Activated CD4-positive, alpha-beta T cell treated with anti-CD3 and anti-CD28 coated beads for 48 hours (primary cell): Measurements from ENCODE around the gene ZMYM3.
"Not testable (repeated sequence)": the region's sequence is repeated elsewhere in the genome, so short reads cannot be mapped to it uniquely, and the experiment has no call there.

Source experiments
- DNase-seq: peaks from one replicate; pipeline ENCODE4 v3.0.0-alpha.2; 2020

The ZMYM3 gene

DNA sequence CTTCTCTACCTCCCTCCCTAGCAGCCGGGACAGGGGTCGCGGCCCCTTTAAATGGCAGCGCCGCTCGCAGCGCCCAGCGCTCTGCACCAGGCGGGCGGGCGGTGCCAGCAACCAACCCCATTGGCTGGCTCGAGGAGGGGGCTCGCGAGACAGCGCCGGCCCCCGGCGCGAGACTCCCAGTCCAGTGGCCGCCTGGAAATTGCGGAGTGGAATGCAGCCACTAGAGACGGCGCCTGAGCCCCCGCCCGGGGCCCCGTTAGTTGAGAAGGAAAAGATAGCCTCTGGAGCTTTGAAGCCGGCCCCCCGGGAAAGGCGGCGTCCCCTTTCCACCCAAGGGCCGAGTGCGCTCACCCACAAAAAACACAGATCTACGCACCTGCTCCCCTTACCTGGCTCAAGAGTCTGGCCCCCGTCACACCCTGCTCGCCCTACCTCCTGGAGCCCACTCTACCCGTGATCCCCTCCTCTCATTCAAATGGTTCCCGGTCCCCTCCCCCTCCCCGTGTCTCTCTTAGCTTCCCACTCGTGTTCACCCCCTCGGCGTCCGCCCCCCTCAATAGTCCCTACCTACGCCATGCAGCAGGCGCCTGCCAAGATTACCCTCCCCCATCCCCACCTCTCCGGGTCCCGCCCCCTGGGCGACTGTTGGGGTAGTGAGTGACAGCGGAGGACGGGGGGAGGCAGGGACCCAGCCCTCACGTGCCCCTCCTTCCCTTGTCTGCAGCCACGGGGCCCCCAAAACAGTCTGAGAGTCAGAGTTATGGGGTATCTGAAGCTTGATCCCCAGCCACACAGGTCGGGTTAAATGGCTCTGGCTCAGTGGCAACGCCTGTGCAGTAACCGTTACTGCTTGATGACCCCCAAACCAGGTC is at the start of gene ZMYM3:
Gene ZMYM3 (minus strand): TSS at position 49 of the 872 bp plus-strand sequence. CDS start 885 bp downstream, outside the sequence.
- DNase-seq, result peak; percentile 84

DNA sequence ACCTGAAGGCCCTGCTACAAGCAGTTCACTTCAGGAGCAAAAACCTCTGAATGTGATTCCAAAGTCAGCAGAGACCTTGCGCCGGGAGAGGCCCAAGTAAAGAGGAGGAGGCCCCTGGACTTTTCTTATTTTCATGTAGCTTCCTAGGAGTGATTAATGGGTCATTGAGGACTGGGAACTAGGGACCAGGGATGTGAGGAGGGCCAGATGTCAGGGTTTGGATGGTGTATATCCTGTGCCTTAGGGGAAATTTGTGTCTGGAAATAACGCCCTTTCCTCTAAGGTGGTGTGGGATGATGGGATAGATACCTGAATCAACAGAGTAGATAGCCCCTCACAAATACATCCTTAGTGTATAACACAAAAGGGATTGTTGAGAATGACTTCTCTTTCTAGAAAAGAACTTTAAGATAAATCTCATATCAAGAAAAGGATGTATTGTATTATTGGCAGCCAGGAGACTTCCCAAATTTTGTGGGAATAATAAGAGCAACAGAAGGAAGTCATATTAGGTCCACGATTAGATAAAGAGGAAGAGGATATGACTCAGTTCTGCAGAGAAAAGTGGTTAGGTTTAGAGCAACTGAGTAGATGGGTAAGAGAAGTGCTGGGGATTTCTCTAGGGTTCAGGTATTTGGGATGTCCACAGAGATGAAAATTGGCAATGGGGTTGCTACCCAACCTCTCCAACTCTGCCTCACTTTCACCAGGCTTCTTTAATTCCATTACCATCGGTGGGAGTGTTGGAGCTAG is 48.7 kb upstream of the ZMYM3 start:
- no peak for DNase-seq

GRCh38 chrX:71301195-71301924 is 47.4 kb upstream of the ZMYM3 start, which contains the start of gene ITGB1BP2:
Gene ITGB1BP2 (plus strand): TSS chrX:71301750. CDS start chrX:71301807, 57 bp downstream.
- no peak for DNase-seq

- not testable (repeated sequence) for DNase-seq
Measured at GRCh38 chrX:71300495-71300894, 46.6 kb upstream of the ZMYM3 start.

DNA sequence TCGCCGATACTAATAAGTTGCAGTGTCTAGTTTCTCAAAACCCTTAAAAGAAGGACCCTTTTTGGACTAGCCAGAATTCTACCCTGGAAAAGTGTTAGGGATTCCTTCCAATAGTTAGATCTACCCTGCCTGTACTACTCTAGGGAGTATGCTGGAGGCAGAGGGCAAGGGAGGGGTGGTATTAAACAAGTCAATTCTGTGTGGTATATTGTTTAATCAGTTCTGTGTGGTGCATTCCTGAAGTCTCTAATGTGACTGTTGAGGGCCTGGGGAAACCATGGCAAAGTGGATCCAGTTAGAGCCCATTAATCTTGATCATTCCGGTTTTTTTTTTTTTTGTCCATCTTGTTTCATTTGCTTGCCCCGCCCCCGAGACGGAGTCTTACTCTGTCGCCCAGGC is 46.1 kb upstream of the ZMYM3 start:
- not testable (repeated sequence) for DNase-seq

- DNase-seq, result no peak
Measured at GRCh38 chrX:71298119-71298518, 44.2 kb upstream of the ZMYM3 start.

- DNase-seq, result no peak
Measured at GRCh38 chrX:71296806-71297205, 42.9 kb upstream of the ZMYM3 start.

GRCh38 chrX:71292669-71293365 is 38.9 kb upstream of the ZMYM3 start:
- DNase-seq, result no peak

DNA sequence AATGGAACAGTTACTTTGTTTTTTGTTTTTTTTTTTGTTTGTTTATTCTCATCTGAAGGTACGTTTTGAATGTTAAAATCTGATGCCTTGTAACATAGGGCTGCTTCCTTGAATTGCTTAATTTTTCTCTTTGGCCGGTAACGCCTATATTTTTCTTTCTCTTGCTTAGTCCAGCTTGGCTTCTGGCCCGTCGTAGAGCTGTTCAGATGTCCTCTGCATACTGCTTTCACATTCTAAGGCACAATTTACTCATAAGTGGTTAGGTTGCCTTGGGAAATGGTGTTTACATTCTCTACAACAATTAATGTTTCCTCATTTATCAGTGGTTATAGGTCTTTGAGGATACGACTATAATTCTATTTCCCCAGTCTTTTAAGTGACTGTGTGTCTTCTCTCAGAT is 37.4 kb upstream of the ZMYM3 start:
- no peak for DNase-seq

DNA sequence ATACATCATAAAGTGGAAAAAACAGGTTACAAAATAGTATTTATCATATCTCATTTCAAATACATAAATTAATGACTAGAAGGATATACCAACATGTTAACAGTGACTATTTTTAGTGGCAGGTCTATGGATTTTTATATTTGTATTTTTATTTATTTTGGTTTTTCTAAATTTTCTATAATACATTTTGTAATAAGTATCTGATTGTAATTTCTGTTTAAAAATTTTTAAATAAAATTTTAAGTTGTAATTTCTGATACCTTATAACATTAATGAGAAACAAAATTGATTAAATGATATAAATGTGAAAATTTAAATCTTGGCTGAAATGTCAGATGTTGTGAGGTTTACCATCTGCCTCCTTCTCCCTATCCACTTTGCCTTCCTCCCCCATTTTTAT is 32.0 kb upstream of the ZMYM3 start:
- no peak for DNase-seq

GRCh38 chrX:71283403-71284143 is 29.6 kb upstream of the ZMYM3 start, which contains the start of gene NONO:
Gene NONO (plus strand): TSS chrX:71283635. CDS start chrX:71290638, 7,003 bp downstream.
- DNase-seq, result peak; percentile 87

DNA sequence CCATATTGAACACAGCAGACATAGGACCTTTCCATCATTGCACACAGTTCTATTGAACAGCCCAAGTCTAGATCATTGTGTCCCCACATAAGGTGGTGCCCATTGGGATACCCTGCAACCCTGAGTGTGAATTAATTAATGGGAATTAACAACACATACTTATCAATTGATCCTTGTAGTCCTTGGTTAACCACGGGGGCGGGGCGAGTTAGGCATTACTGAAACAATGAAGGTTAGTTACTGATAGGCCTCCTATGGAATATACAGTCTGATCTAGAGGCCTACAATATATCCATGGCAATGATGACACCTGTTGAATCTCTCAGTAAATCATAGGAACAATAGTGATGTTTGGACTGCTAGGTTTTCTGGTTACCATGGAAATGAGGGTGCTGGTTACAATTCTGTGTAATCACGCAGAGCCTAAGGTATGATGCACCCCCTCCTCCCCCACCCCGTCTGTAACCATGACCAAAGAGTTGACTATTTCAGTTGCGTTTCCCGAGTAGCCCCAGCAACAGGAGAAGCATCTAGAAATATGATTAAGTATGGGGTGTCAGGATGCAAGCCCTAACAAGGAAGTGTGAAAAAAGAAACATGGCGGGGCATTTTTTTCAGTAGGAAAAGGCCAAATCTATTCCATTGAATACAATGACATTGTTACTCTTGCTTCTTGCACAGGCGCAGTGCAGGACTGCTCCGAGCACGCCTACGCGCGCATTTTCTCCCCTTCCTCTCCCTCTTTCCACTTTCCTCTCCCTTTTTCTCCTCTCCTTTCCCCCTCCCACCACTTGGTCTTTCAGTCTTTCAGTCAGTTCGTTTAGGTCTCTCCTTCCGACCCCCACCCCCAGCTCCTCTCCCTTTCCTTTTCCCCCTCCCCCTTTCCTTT is 28.8 kb upstream of the ZMYM3 start:
- DNase-seq, result peak; percentile 75

GRCh38 chrX:71281300-71281699 is 27.4 kb upstream of the ZMYM3 start:
- DNase-seq, result not testable (repeated sequence)

DNA sequence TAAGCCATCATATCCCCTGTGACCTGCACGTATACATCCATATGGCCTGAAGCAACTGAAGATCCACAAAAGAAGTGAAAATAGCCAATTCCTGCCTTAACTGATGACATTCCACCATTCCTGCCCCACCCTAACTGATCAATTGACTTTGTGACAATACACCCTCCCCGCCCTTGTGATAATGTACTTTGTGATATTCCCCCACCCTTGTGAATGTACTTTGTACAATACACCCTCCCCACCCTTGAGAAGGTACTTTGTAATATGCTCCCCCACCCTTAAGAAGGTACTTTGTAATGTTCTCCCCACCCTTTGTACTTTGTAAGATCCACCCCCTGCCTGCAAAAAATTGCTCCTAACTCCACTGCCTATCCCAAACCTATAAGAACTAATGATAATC is 18.4 kb upstream of the ZMYM3 start:
- not testable (repeated sequence) for DNase-seq

GRCh38 chrX:71269801-71270395 is 16.0 kb upstream of the ZMYM3 start:
- no peak for DNase-seq

DNA sequence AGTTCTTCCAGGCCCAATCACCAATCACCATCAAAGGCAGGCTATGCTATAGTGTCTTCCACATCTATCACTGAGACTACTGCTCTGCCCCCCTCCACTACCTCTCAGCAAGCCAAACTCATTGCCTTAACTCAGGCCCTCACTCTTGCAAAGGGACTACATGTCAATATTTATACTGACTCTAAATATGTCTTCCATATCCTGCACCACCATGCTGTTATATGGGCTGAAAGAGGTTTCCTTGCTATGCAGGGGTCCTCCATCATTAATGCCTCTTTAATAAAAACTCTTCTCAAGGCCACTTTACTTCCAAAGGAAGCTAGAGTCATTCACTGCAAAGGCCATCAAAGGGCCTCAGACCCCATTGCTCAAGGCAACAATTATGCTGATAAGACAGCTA is 14.7 kb upstream of the ZMYM3 start:
- DNase-seq, result not testable (repeated sequence)

DNA sequence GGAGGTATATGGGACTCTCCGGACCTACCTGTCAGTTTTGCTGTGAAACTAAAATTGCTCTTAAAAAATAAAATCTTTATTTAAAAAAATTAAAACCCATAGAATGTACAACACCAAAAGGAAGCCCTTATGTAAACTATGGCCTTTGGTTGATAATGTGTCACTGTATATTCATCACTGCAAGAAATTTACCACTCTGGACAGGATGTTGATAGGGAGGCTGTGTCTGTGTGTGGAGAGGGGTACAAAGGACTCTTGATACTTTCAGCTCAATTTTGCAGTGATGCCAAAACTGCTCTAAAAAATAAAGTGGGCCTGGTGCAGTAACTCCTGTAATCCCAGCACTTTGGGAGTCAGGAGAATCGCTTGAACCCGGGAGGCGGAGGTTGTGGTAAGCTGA is 2.9 kb upstream of the ZMYM3 start:
- DNase-seq, result no peak

- no peak for DNase-seq
Measured at GRCh38 chrX:71256051-71256450, 2.1 kb upstream of the ZMYM3 start.

GRCh38 chrX:71253253-71254091 is 468 bp downstream of the ZMYM3 start:
- DNase-seq, result peak; percentile 52
